Amniotic stem cell (primary cell): ENCODE results near the gene GNG7.
A peak's percentile ranks its signal among the peaks of the same experiment; 100 is the strongest.

ENCODE experiments used
- DNase-seq: peaks from one replicate; lab custom pipeline; 2025; lab: John Stamatoyannopoulos, UW

The GNG7 gene

GRCh38 chr19:2462635-2463421, 239.7 kb downstream of the GNG7 start:
- DNase-seq = peak; percentile 85

GRCh38 chr19:2461751-2462634, 240.5 kb downstream of the GNG7 start:
- no peak for DNase-seq
